ENCODE measurements around the gene C5. TPM values are rescaled to one million over a fixed set of nuclear protein-coding genes. Genes with fewer than 3 reads are reported as not detected.

The C5 gene
- total and polyA plus RNA-seq, 2 donors (not counting 1 experiment from before 2014, with no cell fraction given), result 1.9 to 7.3 TPM

GRCh38 chr9:120998111-120998510, 52.0 kb downstream of the C5 start:
- TF ChIP-seq EZH2 (IDR thresholded peaks at IDR 0.05; ENCODE audit: low read length, missing control alignments), result no peak
- TF ChIP-seq CTCF (conservative IDR thresholded peaks at IDR 0.05 in 1 of 2, IDR thresholded peaks at IDR 0.05 in 1 of 2; ENCODE audit: low read depth in 1 of 2, low read length in 2 of 2), result no peak
- no peaks in the 10 kb centered on the region for H3K4me1 ChIP-seq (ENCODE audit: control insufficient read depth, extremely low read depth, insufficient read depth, low read length)
- no peak for DNase-seq (ENCODE audit: low read depth in 2 of 2)

GRCh38 chr9:120997502-120997901, 52.6 kb downstream of the C5 start:
- Histone ChIP-seq H4K20me1 (ENCODE audit: control insufficient read depth, extremely low read depth, insufficient read depth, low read length) (no peaks in the 10 kb centered on the region), H3K4me2 (ENCODE audit: extremely low read depth, insufficient read depth, low read length) (no peak overlapping the region), H3K4me1 (ENCODE audit: control insufficient read depth, extremely low read depth, insufficient read depth, low read length) (no peaks in the 10 kb centered on the region), H2AFZ (ENCODE audit: low read length) (no peak overlapping the region), H3K9me3 (ENCODE audit: control insufficient read depth, insufficient read depth, low read depth, low read length) (no peaks in the 10 kb centered on the region), H3K4me3 (replicated peaks in 1 of 4; ENCODE audit: control extremely low read depth in 1 of 4, insufficient read depth in 1 of 4, low read depth in 3 of 4, low read length in 4 of 4) (no peak overlapping the region), H3K9ac (ENCODE audit: insufficient read depth, low read length) (no peak overlapping the region), H3K27me3 (ENCODE audit: control insufficient read depth, insufficient read depth, low read length) (no peaks in the 10 kb centered on the region), H3K27ac (ENCODE audit: insufficient read depth, low read length) (no peak overlapping the region), H3K79me2 (ENCODE audit: control insufficient read depth, insufficient read depth, low read length) (no peaks in the 10 kb centered on the region), H3K36me3 (ENCODE audit: control insufficient read depth, insufficient read depth, low read length) (no peaks in the 10 kb centered on the region)
- no peak for TF ChIP-seq EZH2 (IDR thresholded peaks at IDR 0.05; ENCODE audit: low read length, missing control alignments)
- no peak for TF ChIP-seq CTCF (conservative IDR thresholded peaks at IDR 0.05 in 1 of 2, IDR thresholded peaks at IDR 0.05 in 1 of 2; ENCODE audit: low read depth in 1 of 2, low read length in 2 of 2)
- no peak for DNase-seq (ENCODE audit: low read depth in 2 of 2)

More at GRCh38 chr9:120998111-120998510, 52.0 kb downstream of the C5 start:
- no peak overlapping the region for H3K9ac ChIP-seq (ENCODE audit: insufficient read depth, low read length)
- no peak overlapping the region for H3K4me2 ChIP-seq (ENCODE audit: extremely low read depth, insufficient read depth, low read length)
- no peaks in the 10 kb centered on the region for H3K9me3 ChIP-seq (ENCODE audit: control insufficient read depth, insufficient read depth, low read depth, low read length)
- H3K36me3 ChIP-seq (ENCODE audit: control insufficient read depth, insufficient read depth, low read length), result no peaks in the 10 kb centered on the region
- H2AFZ ChIP-seq (ENCODE audit: low read length), result no peak overlapping the region
- H3K4me3 ChIP-seq (replicated peaks in 1 of 4; ENCODE audit: control extremely low read depth in 1 of 4, insufficient read depth in 1 of 4, low read depth in 3 of 4, low read length in 4 of 4), result no peak overlapping the region
- no peaks in the 10 kb centered on the region for H3K79me2 ChIP-seq (ENCODE audit: control insufficient read depth, insufficient read depth, low read length)
- H4K20me1 ChIP-seq (ENCODE audit: control insufficient read depth, extremely low read depth, insufficient read depth, low read length), result no peaks in the 10 kb centered on the region
- no peak overlapping the region for H3K27ac ChIP-seq (ENCODE audit: insufficient read depth, low read length)
- no peaks in the 10 kb centered on the region for H3K27me3 ChIP-seq (ENCODE audit: control insufficient read depth, insufficient read depth, low read length)

GRCh38 chr9:120996409-120996808, 53.7 kb downstream of the C5 start:
- no peak overlapping the region for H3K4me3 ChIP-seq (replicated peaks in 1 of 4; ENCODE audit: control extremely low read depth in 1 of 4, insufficient read depth in 1 of 4, low read depth in 3 of 4, low read length in 4 of 4)
- no peaks in the 10 kb centered on the region for H4K20me1 ChIP-seq (ENCODE audit: control insufficient read depth, extremely low read depth, insufficient read depth, low read length)
- no peak overlapping the region for H2AFZ ChIP-seq (ENCODE audit: low read length)
- DNase-seq (ENCODE audit: low read depth in 2 of 2), result no peak
- H3K27ac ChIP-seq (ENCODE audit: insufficient read depth, low read length), result no peak overlapping the region
- H3K36me3 ChIP-seq (ENCODE audit: control insufficient read depth, insufficient read depth, low read length), result no peaks in the 10 kb centered on the region
- TF ChIP-seq EZH2 (IDR thresholded peaks at IDR 0.05; ENCODE audit: low read length, missing control alignments) (no peak), CTCF (conservative IDR thresholded peaks at IDR 0.05 in 1 of 2, IDR thresholded peaks at IDR 0.05 in 1 of 2; ENCODE audit: low read depth in 1 of 2, low read length in 2 of 2) (no peak)
- H3K4me2 ChIP-seq (ENCODE audit: extremely low read depth, insufficient read depth, low read length), result no peak overlapping the region
- H3K9me3 ChIP-seq (ENCODE audit: control insufficient read depth, insufficient read depth, low read depth, low read length), result no peaks in the 10 kb centered on the region
- H3K9ac ChIP-seq (ENCODE audit: insufficient read depth, low read length), result no peak overlapping the region
- H3K79me2 ChIP-seq (ENCODE audit: control insufficient read depth, insufficient read depth, low read length), result no peaks in the 10 kb centered on the region
- H3K27me3 ChIP-seq (ENCODE audit: control insufficient read depth, insufficient read depth, low read length), result no peaks in the 10 kb centered on the region
- no peaks in the 10 kb centered on the region for H3K4me1 ChIP-seq (ENCODE audit: control insufficient read depth, extremely low read depth, insufficient read depth, low read length)

All from fibroblast of lung (primary cell).